8988T (cell line): ENCODE measurements around the gene CLCN2.
"Not testable (repeated sequence)": the region's sequence is repeated elsewhere in the genome, so short reads cannot be mapped to it uniquely, and the experiment has no call there.

Source experiments
- DNase-seq: peaks from one replicate; pipeline ENCODE4 v3.0.0; 2011

The CLCN2 gene

DNA sequence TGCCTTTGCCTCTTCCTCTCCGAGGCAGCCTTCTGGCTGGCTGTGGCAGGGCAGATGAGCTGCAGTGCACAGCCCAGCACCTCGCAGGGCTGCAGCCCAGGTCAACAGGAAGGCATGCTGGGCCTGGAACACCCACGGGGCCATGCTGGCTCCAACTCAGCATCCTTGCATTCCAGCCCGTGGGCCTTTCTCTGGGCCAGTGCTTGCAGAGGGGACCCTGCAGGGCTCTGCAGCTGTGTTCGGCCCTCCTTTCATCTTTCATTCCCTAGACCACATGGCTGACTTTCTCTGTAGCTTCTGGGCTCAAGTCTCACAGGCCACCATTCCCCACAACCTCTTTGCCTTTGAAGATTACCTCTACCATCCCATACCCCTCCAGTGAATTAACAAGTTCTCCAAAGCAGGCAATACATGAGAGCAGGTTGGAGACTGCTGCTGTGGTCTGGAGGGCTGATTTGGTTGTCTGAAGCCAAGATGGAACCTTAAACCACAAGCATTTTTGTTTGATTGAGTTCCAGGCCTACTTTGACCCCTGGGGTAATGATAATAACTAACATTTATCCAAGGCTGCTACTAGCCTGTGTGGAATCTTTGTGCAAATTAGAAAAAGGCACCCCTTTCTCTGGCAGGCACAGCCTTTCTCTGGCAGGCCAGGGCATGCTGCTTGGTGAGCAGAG is 18.1 kb downstream of the CLCN2 start:
- no peak for DNase-seq

- DNase-seq: no peak
These were observed 19.5 kb downstream of the CLCN2 start for GRCh38 chr3:184341925-184342324.

- DNase-seq: not testable (repeated sequence)
These were observed 21.8 kb downstream of the CLCN2 start for GRCh38 chr3:184339451-184340135.

DNA sequence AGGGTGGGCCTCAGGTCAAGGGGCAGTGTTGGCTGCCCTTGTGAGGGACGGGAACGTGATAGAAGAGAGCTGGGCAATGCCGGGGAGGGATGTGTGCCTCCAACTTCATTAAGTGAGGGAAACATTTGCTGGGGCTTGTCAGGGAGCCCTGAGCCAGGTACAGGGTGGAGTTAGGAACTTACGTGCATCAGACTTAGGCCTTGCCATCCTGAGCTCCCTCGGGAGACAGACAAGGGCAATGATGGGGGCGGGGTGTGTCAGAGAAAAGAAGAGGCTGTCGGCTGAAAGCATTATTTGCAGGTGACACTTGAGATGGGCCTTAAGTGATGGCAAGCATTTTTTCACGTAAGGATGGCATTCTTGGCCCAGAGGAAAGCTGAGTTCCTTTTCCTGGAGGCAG is 22.4 kb downstream of the CLCN2 start:
- no peak for DNase-seq

- no peak for DNase-seq
These were observed 22.9 kb downstream of the CLCN2 start for GRCh38 chr3:184338511-184338945.

GRCh38 chr3:184337981-184338380 is 23.4 kb downstream of the CLCN2 start:
- DNase-seq: no peak

GRCh38 chr3:184337399-184337714 is 24.0 kb downstream of the CLCN2 start, which contains the start of gene FAM131A:
TSS of gene FAM131A (plus strand) at chr3:184337600. CDS start at chr3:184337631, 31 bp downstream.
- no peak for DNase-seq

DNA sequence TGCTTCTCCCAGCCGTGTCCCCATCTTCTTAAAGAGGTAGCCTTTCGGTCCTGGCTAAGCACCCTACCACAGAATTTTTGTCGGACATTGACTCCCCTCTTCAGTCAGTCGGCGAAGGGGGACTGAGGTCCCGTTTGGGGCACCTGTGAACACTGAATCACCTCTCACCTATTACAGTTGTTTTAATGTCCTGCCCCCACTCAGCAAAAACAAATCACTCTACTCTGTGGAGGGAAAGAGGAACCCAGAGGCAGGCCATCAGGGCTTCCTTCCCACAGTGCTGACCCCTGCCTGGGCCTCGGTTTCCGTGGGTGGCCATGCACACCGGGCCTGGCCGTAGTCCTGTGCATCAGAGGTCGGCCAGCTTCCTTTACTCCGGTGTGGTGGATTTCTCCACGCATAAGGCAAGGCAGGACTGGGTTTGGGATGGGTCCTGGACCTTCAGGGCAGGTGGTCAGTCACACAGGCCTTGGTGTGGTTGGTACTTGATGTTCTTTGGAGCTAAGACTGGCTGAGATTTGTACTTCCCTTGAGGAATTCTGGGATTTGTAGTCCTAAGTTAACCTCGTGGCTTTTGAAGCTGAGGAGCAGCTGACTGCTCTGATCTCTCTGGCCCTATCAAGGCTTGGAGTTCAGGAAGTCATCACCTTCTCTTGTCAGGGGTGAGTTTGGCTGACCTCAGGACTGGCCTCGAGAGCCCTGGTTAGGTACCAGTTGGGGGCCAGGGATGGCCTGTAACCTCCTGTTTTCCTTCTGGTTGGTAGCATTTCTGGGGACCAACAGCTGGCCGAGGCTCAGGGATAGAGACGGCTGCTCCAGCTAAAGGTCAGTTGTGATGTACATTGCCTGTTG is 24.6 kb downstream of the CLCN2 start:
- peak; percentile 86 for DNase-seq

DNA sequence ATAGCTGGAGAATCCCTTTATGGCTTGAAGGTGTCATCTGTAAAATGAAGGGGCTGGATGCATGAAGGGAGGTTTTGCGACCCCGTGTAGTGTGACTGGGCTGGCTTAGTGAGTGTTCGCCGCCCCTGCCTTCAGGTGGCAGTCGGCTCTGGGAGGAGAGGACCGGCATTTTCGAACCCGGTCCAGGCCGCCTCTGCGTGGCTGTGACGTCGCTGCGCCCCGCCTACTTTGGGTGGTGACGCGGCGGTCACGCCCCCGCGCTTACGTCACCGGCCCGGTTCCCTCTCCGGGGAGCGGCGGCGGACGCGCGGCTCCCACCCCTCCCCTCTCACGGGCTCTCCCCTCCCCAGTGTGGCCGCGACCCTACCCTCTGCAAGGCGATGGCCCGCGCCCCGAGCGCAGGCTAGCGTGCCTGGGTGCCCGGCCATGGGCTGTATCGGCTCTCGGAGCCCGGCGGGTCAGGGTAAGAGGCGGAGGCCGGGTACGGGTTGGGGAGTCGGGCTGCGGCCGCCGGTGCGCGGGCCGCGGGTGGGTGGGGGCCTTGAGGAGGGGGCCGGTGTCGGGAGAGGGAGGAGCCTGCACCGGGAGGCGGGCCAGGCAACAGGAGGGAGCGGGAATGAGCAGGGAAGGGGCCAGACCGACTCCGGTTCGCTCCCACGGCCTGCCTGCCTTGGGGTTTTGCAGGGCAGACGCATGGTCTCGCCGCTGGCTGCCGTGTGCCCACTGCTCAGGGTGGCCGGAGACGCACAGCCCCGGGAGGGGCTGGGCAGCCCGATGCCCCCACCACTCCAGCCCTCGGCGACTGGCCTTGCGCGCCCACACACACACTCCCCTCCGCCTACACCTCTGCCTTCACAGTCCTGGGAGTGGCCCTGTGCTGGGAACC is 25.5 kb downstream of the CLCN2 start:
- peak; percentile 93 for DNase-seq

DNA sequence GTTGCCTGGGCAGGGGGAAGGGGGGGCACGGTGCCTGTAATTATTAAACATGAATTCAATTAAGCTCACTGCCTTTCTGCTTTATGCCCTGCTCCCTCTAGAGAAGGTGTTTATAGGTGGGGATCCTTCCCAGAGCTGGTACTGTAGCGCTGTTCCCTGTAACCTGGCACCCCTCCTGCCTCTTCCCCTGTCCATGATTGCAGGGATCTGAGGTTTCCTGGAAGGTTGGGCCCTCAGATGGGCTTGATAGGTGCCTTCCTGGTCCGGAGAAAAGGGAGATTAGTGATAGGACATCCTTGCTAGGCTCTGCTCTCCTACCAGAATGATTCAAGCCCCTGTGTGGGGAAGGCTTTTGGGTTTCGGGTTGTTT is 26.1 kb downstream of the CLCN2 start:
- DNase-seq: no peak

DNA sequence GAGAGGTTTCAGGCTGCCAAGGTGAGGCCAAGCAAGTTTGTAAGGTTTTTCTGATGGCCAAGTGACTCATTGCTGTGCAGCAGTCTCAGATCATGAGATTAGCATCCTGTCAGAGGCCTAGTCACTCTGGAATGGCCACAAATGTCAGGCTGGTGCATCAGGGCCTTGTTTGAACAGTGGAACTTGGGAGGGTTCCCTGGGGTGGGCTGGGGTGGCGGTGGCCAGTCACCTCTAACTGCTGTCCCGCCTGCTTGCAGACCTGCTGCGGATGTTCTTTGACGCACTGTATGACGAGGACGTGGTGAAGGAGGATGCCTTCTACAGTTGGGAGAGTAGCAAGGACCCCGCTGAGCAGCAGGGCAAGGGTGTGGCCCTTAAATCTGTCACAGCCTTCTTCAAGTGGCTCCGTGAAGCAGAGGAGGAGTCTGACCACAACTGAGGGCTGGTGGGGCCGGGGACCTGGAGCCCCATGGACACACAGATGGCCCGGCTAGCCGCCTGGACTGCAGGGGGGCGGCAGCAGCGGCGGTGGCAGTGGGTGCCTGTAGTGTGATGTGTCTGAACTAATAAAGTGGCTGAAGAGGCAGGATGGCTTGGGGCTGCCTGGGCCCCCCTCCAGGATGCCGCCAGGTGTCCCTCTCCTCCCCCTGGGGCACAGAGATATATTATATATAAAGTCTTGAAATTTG is 26.8 kb downstream of the CLCN2 start:
- DNase-seq: no peak

DNA sequence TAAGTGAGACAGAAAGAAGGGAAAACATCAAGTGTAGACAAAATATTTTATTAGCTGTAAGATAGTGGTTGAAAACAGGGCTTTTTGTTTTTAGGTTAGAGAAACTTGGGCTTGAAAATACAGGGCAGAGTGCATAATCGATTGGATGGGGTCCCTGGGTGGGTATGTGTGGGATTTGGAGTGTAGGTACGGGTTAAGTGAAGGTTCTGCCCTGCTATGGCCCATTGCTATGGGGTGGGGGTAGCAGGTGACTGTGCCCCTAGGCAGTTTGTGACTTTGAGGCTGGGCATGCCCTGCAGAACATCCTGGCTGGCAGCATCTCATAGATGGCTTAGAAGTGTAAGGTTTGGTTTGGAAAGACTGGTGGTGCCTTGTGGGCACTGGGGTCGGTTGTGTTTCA is 27.7 kb downstream of the CLCN2 start:
- DNase-seq: no peak

DNA sequence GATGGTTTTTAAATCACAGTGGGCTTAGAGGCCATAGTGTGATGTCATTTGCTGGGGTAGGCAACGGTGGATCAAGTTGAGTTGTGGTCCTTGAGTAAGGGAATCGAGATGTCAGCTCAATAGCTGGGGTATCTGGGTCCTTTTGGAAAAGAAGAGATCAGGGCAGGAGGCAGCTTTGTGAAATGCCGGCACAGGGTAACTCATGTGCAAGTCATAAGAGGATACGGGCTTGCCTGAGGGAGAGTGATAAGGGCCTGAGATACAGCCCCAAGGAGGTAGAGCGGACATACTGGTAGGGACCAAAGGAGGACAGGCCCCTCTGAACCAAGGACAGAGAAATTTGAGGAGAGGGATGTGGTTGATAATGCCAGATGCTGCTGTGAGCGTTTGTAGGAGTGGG is 28.2 kb downstream of the CLCN2 start:
- no peak for DNase-seq

GRCh38 chr3:184332370-184333090 is 28.9 kb downstream of the CLCN2 start:
- no peak for DNase-seq

DNA sequence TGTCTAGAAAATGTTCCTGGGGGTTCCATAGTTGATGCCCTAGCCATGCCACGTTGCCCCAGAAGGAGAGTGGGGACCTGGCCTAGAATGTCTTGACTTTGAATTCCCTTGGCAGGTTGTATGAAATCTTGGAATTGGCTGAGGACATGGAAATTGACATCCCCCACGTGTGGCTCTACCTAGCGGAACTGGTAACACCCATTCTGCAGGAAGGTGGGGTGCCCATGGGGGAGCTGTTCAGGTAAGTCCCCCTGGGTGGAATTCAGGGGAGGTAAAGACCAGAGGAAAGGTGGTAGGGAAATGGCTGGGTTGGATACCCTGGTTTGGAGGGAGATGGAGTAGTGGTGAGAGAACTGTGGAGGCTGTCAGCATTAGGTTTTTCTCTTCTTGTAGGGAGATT is 32.9 kb downstream of the CLCN2 start:
- DNase-seq: peak; percentile 16

- DNase-seq: no peak
These were observed 34.2 kb downstream of the CLCN2 start for GRCh38 chr3:184327171-184327570.

- no peak for DNase-seq
These were observed 35.6 kb downstream of the CLCN2 start for GRCh38 chr3:184325715-184326369.

- DNase-seq: no peak
These were observed 36.1 kb downstream of the CLCN2 start for GRCh38 chr3:184325269-184325668.

GRCh38 chr3:184323696-184324095 is 37.7 kb downstream of the CLCN2 start:
- DNase-seq: no peak

DNA sequence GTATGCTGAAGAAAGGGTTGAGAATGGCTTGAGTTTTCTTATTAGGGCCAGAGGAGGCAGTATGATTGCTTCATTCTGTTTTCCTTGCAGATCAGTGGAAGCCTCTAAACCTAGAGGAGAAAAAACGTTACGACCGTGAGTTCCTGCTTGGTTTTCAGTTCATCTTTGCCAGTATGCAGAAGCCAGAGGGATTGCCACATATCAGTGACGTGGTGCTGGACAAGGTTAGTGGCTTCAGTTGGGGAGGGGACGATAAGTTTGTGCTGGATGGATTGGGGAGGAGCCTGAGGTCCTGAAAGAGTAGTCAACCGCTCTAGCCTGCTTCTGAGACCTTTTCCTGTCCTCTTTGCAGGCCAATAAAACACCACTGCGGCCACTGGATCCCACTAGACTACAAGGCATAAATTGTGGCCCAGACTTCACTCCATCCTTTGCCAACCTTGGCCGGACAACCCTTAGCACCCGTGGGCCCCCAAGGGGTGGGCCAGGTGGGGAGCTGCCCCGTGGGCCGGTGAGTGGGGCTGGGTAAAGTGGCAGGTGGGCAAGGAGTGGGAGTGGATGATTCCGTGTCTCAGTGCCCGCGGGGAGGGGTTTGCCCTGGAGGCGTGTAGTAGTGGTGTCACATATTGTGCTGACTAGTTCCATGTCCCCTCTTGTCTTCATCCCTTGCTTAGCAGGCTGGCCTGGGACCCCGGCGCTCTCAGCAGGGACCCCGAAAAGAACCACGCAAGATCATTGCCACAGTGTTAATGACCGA is 38.5 kb downstream of the CLCN2 start:
- no peak for DNase-seq
